Skin of body (tissue), 2 donors: Measurements from ENCODE around the gene GRAMD1A. TPM values are rescaled to one million over a fixed set of nuclear protein-coding genes. Genes with fewer than 3 reads are reported as not detected.

Experiments used
- DNase-seq: peaks from one replicate; lab custom pipeline; 2025; lab: John Stamatoyannopoulos, UW
- total RNA-seq: library from RNA; depleted of rRNA; stranded (reverse); fragments of >200 nt; gene quantifications from one replicate; pipeline ENCODE4 v1.2.3, GENCODE V29; 2014

The GRAMD1A gene
- total RNA-seq, 1 donor from 2014 or later = 32.7 TPM

- DNase-seq = no peak
Measured at GRCh38 chr19:35052599-35053190, 52.6 kb downstream of the GRAMD1A start.

GRCh38 chr19:35053667-35054293 is 53.7 kb downstream of the GRAMD1A start:
- no peak for DNase-seq

- no peak for DNase-seq
Measured at GRCh38 chr19:35054626-35055025, 54.5 kb downstream of the GRAMD1A start.

- no peak for DNase-seq
Measured at GRCh38 chr19:35055715-35056179, 55.6 kb downstream of the GRAMD1A start.

GRCh38 chr19:35056513-35057063 is 56.5 kb downstream of the GRAMD1A start:
- DNase-seq = no peak

GRCh38 chr19:35058370-35058769 is 58.2 kb downstream of the GRAMD1A start:
- DNase-seq = no peak

- no peak for DNase-seq
Measured at GRCh38 chr19:35059006-35059798, 59.1 kb downstream of the GRAMD1A start.

- DNase-seq = no peak
Measured at GRCh38 chr19:35059799-35060091, 59.6 kb downstream of the GRAMD1A start.

- no peak for DNase-seq
Measured at GRCh38 chr19:35060160-35060855, 60.2 kb downstream of the GRAMD1A start.

- DNase-seq = no peak
Measured at GRCh38 chr19:35061583-35062373, 61.7 kb downstream of the GRAMD1A start.

- no peak for DNase-seq
Measured at GRCh38 chr19:35062942-35063341, 62.8 kb downstream of the GRAMD1A start.

GRCh38 chr19:35063940-35064818 is 64.1 kb downstream of the GRAMD1A start:
- no peak for DNase-seq

GRCh38 chr19:35065574-35065973 is 65.5 kb downstream of the GRAMD1A start:
- DNase-seq = no peak

GRCh38 chr19:35066121-35066520 is 66.0 kb downstream of the GRAMD1A start:
- no peak for DNase-seq

GRCh38 chr19:35066691-35067563 is 66.8 kb downstream of the GRAMD1A start:
- peak; percentile 51 for DNase-seq

- no peak for DNase-seq
Measured at GRCh38 chr19:35068941-35069634, 69.0 kb downstream of the GRAMD1A start.

- DNase-seq = peak; percentile 10
Measured at GRCh38 chr19:35069696-35070095, 69.6 kb downstream of the GRAMD1A start.

- DNase-seq = no peak
Measured at GRCh38 chr19:35070471-35070870, 70.3 kb downstream of the GRAMD1A start.
